A204.1 (cell line): ENCODE measurements around the gene SERPINA4.

Source experiments
- FAIRE-seq: peaks from 2 replicates; lab custom pipeline; 2012; peaks lifted over from hg19 to GRCh38; lab: Jason Lieb, UNC

The SERPINA4 gene

DNA sequence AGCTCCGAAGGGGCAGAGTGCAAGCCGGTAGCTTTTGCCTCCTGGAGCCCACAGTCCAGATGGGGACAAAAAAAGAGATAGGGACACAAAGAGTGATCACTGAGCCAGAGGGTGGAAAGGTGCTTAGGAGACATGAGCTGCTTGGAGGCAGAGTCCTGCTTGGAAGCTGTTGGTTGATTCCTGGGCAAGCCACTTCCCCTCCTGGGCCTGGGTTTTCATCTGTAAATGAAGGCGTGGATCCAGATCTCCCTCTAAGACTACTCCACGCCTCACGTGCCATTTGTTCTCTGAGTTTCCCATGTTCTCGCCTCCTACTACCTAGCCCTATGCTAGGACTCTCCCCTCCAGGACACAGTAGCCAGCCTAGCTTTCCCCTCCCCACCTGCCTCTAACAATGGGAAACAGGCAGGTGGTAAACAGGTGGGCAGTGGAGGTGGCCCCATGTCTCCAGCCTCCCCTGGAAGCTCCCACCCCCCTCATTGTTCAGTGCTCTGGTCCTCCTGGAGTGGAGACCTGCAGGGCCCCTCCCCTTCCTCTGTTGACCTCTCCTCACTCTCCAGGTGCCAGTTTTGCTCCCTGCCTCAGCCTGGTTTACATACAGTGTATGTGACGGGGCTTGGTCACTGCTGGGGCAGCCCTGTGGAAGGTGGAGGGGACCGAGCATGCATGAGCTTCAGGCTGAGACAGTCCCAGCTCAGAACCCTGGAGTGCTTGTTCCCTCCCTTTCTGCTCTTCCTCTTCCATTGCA lies 54.8 kb downstream of the SERPINA4 start:
- FAIRE-seq, result no peak

DNA sequence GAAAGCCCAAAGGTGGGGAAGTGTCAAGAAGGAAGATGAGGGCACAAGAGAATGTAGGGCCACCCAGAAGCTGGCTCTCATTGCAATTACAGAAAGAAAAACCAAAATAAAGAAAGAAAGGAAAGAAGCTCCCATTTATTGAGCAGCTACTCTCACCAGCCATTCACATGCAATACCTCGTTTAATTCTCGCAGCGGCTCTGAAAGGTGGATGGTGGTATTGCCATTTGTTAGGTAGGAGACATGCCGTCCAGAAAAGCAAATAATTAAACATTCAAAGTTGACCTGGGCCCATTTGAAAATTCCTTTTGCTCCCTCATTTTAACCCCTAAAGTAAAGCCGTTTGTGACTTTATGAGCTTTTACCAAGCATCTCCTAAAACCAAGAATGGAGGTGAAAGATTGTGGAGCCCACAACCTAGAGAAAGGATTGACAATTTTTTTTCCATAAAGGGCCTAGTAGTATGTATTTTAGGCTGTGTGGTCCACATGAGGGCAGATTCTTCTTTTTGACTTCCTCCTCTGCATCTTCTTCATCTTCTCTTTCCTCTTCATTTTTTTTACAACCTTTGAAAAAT lies 56.2 kb downstream of the SERPINA4 start:
- no peak for FAIRE-seq

DNA sequence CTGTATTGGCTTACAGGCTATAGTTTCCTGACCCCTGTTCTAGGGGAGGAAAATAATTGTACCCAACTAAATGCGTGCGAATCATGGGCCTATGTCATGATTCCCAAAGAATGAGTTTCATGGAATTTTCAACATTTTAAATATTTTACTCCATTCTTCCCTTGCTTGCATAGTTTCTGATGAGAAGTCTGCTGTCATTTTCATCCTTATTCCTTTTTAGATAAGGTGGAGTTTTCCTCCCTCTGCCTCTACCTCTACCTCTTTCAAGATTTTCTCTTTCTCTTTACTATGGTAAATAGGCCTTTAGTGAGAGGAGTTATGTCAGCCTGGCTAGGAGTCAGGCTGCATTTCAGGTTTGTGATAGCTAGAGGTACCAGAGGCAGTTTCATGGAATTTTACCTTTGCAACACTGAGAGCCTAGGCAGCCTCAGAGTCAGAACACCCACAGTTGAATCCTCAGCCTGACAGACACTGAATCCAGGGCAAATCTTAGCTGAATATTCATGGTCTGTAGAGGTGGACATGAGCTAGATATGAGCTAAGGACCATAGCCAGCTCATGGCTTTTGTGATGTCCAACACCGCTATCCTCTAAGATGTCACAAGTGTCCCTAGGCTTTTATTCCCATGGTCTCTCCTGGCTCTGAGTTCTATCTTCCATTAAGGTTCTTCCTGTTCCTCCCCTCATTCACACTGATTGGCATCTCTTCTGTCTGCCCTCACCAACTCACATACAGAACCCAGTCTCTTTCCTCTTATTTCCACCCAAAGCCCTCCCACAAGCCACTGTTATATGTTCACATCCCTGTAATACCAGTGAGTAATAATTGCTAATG lies 57.0 kb downstream of the SERPINA4 start:
- no peak for FAIRE-seq

DNA sequence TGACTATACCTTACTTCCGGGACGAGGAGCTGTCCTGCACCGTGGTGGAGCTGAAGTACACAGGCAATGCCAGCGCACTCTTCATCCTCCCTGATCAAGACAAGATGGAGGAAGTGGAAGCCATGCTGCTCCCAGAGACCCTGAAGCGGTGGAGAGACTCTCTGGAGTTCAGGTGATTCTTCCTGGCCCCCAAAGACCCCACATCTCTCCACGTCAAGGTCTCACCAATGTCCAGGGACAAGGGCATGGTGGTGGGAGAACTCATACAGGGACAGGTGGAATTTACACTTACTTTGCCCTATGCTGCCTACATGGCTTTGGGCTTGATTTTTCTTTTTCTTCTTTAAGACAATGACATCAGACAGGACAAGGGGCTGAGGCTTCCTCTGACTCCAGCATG lies 58.1 kb downstream of the SERPINA4 start:
- FAIRE-seq, result no peak
